BJ (cell line): Measurements from ENCODE around the gene KCNA5. TPM values are rescaled to one million over a fixed set of nuclear protein-coding genes. Genes with fewer than 3 reads are reported as not detected.

ENCODE experiments used
- CTCF ChIA-PET: fragments of 350-600 bp; formaldehyde crosslinking; extraction: SDS; loops from one replicate; lab custom pipeline; 2021; ENCODE audit warnings: antibody characterized with exemption, inconsistent platforms; lab: Yijun Ruan, JAX
- POLR2A ChIA-PET: fragments of 300-600 bp; sonication (Branson Sonifier 250); formaldehyde crosslinking; extraction: SDS; loops from one replicate; lab custom pipeline; 2021; ENCODE audit warnings: antibody characterized with exemption; lab: Charles Lee
- DNase-seq: peaks from one replicate; pipeline ENCODE4 v3.0.0-alpha.2; 2011; ENCODE audit warnings: low read depth
- H3K27me3 ChIP-seq: 2 replicates; pipeline ENCODE4 v1.6.0; 2011; ENCODE audit warnings: low read length; ENCODE audit not compliant: control insufficient read depth, insufficient read depth
- H3K36me3 ChIP-seq: 2 replicates; pipeline ENCODE4 v1.5.1; 2011; ENCODE audit warnings: low read length; ENCODE audit not compliant: control insufficient read depth, insufficient read depth
- H3K4me3 ChIP-seq: 2 replicates; pipeline ENCODE4 v1.5.1; 2011; ENCODE audit warnings: low read depth, mild to moderate bottlenecking, control low read depth, low read length
- polyA plus RNA-seq: library from polyadenylated mRNA; depleted of rRNA; stranded (reverse); fragments of >200 nt; gene quantifications from 2 replicates; pipeline ENCODE4 v1.2.3, GENCODE V29; 2011
- TF ChIP-seq, protein P1 (sequence below): IDR thresholded peaks from 2 replicates; pipeline ENCODE4 v1.5.1; 2011; ENCODE audit warnings: low read depth, mild to moderate bottlenecking, control low read depth, inconsistent platforms, low read length, moderate library complexity; ENCODE audit not compliant: insufficient read depth

KCNA5 gene
- polyA plus RNA-seq, 1 experiment: not detected

DNA sequence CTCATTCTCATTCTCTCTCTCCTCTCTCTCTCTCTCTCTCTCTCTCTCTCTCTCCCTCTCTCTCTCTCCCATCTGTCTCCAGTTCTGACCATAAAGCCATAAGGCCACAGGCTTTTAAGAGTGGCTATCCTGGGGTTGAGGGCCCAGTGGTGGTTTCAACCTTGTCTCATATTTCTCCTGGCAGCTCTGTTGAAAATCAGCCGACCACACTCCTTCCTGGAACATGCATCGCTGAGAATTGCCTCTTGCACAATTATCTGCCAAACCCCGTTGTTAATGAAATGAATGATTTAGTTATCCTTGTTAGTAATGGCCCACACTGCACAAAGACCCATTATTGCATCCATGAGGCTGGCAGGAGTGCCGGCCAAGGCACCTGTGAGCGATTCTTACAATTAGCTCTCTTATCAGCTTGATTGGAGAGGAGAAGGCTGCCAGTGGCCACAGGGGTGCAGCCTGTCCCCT lies 30.4 kb upstream of the KCNA5 start:
- TF ChIP-seq, protein P1, sequence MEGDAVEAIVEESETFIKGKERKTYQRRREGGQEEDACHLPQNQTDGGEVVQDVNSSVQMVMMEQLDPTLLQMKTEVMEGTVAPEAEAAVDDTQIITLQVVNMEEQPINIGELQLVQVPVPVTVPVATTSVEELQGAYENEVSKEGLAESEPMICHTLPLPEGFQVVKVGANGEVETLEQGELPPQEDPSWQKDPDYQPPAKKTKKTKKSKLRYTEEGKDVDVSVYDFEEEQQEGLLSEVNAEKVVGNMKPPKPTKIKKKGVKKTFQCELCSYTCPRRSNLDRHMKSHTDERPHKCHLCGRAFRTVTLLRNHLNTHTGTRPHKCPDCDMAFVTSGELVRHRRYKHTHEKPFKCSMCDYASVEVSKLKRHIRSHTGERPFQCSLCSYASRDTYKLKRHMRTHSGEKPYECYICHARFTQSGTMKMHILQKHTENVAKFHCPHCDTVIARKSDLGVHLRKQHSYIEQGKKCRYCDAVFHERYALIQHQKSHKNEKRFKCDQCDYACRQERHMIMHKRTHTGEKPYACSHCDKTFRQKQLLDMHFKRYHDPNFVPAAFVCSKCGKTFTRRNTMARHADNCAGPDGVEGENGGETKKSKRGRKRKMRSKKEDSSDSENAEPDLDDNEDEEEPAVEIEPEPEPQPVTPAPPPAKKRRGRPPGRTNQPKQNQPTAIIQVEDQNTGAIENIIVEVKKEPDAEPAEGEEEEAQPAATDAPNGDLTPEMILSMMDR: no peak
- DNase-seq: no peak
- ChIA-PET CTCF (interaction anchor here (0.6 to 3.2 kb wide), 8 partner anchors 9 to 159 kb away, joined by 3 to 15 read pairs (median 6); no protein-coding TSS in a partner anchor), POLR2A (no interaction called here)
- Histone ChIP-seq H3K27me3 (no peaks in the 10 kb centered on the region; the same call in 1 of the 2 replicates), H3K4me3 (no peak overlapping the region), H3K36me3 (no peaks in the 10 kb centered on the region)

DNA sequence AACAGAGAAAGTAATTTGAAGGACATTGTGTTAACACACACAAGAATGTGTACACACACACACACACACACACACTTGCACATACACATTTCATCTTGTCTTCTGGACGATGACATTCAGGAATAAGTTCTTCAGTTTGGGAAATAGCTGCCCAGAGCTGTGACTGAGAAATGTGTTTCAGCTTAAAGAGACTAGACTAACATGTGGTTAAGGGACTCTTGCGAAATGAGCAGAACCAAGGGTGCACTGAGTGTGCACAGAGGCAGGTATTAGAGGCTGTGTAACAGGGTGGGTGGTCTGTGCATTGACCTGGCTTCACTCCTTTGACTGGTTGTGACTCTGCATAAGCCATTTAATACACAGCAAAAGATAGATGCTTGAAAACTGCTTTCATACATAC lies 29.4 kb upstream of the KCNA5 start:
- DNase-seq: no peak
- Histone ChIP-seq H3K36me3 (no peaks in the 10 kb centered on the region), H3K4me3 (no peak overlapping the region), H3K27me3 (peaks cover 2% of the 10 kb centered on the region)
- CTCF ChIA-PET: interaction anchor here (1.9 to 3.2 kb wide), 4 partner anchors 8 to 160 kb away, joined by 6 to 15 read pairs (median 9); no protein-coding TSS in a partner anchor
- TF ChIP-seq, protein P1: no peak
- POLR2A ChIA-PET: no interaction called here

DNA sequence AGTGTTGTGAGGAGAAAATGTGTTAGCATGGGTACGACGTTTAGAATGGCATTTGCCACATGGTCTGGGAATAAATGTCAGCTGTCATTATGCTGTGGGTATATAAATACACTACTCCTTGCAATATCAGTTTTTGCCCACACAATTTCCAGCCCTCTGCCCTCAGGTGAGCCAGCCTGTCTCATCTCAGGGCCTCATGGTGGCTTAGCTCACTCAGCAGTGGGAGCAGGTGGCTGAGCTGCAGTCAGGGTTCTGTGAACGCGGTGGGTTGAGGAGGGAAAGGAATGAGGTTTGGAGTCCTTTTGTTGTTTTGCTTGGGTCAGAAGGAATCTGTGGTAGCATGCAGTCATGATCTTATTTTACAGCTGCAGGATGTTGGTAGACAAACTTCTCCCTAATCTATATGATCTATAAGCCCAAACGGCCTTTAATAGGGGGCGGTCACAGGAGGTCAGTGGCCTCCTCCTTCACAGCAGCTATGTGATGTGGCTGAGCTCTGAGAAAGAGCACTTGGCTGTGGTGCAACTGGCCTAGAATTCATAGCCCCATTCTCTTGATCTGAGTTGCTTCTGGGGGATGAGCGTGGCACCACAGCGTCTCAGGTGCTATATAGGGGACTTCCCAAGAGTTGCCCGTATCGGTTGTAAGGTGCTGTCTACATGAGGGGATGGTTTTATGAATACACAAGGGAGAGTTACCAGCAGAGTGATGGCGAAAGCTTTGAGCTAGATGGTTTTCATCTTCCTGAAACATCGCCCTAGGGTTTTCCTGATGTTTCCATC lies 27.8 kb upstream of the KCNA5 start:
- no peak overlapping the region for H3K4me3 ChIP-seq
- POLR2A ChIA-PET: no interaction called here
- no peak for DNase-seq
- H3K36me3 ChIP-seq: no peaks in the 10 kb centered on the region
- CTCF ChIA-PET: interaction anchor here (0.7 to 1.1 kb wide), 3 partner anchors 68 to 161 kb away, joined by 3 to 4 read pairs (median 4); no protein-coding TSS in a partner anchor
- peaks cover 2% of the 10 kb centered on the region for H3K27me3 ChIP-seq
- TF ChIP-seq, protein P1: no peak

DNA sequence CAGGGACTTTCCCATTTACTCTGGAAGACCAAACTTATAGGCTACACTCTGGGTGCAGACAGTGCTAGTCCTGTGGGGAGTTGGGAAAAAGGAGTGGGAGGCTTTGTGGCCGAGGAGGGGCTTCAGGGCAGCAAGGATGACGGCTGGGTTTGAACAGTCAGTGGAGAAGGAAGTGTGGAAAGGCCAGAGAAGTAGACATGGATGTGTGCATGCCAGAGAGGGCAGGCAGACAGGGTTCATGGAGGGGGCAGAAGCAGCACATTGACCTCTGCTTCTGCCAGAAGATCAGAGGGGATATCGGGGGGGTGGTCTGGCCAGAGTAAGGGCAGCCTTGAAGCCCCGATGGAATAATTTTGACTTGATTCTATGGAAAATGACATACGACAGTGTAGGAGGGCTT lies 27.2 kb upstream of the KCNA5 start:
- no peaks in the 10 kb centered on the region for H3K36me3 ChIP-seq
- TF ChIP-seq, protein P1: no peak
- ChIA-PET CTCF (interaction anchor here (0.9 to 11.3 kb wide), 3 partner anchors 66 to 162 kb away, joined by 3 to 174 read pairs (median 4); no protein-coding TSS in a partner anchor), POLR2A (no interaction called here)
- no peak for DNase-seq
- H3K27me3 ChIP-seq: peaks cover 2% of the 10 kb centered on the region
- H3K4me3 ChIP-seq: no peak overlapping the region

DNA sequence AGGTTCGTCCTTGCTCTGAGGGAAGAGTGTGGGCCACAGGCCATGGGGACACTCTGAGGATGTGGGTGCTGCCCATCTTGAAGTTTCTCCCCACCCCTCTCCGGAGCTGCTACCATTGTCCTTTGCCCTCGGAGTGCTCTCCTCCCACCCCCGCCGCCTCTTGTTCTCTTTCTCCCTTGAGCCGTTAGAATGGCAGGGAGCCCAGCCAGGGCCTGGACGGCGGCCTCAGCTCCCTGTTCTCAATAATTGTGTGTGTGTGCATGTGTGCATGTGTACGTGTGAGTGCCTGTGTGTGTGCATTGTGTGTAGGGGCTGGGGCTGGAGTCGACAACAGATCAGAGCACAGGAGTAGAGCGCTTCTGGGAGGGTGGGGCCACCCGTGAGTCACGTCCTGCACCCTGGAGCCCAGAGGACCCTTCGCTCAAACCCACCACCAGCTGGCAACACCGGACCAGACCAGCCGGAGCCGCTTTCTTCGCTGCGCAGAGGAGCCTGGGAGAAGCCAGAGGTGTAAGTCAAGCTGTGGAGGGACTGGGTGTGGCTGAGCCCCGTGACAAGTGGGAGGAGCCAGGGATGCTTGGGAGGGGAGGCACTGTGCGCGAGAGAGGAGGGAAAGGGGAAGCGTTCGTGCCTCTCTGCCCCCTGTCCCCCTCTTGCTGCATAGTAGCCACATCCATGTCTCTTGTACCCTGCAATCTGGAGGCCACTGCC lies 25.9 kb upstream of the KCNA5 start:
- ChIA-PET POLR2A (no interaction called here), CTCF (interaction anchor here (11.3 kb wide), 1 partner anchor 65 kb away, joined by 174 read pairs; no protein-coding TSS in a partner anchor)
- Histone ChIP-seq H3K4me3 (no peak overlapping the region), H3K36me3 (no peaks in the 10 kb centered on the region), H3K27me3 (peaks cover 5% of the 10 kb centered on the region)
- DNase-seq: no peak
- TF ChIP-seq, protein P1: no peak
